GM12878 (cell line): ENCODE measurements around the gene DST. TPM values are rescaled to one million over a fixed set of nuclear protein-coding genes. Genes with fewer than 3 reads are reported as not detected.

ENCODE experiments used
- polyA plus RNA-seq, 11 experiments: library from polyadenylated mRNA; depleted of rRNA in 4 of 11; unstranded in 6 of 11; stranded (reverse) in 5 of 11; fragments of >200 nt; fragmentation: Nextera tagmentation in 4 of 11; fragmentation: Illumina TruSeq in 1 of 11; extraction: Ambion mirVana in 4 of 11; extraction: Trizol in 1 of 11; gene quantifications; 1 replicate in 1 of 11; 2 replicates in 10 of 11; pipeline versions ENCODE4 v1.2.1 to v1.2.3, GENCODE V29; 2011 to 2016; ENCODE audit warnings: inconsistent platforms in 2 of 11, missing spikeins in 2 of 11, low read depth in 1 of 11
- total RNA-seq, 4 experiments: library from RNA; depleted of rRNA in 3 of 4; stranded (reverse); fragments of >200 nt in 3 of 4; fragmentation: Illumina TruSeq in 1 of 4; extraction: Trizol in 1 of 4; gene quantifications; 2 replicates each; pipeline versions ENCODE4 v1.2.1 to v1.2.3, GENCODE V29; 2013 to 2021
- TF ChIP-seq, protein P1 (sequence below): fragments of 450-650 bp; IDR thresholded peaks from 2 replicates; pipeline ENCODE4 v1.6.1; 2017; ENCODE audit warnings: mild to moderate bottlenecking, moderate library complexity
- TF ChIP-seq, protein P2 (sequence below): fragments of 450-650 bp; IDR thresholded peaks from 2 replicates; pipeline ENCODE4 v1.6.1; 2016; ENCODE audit warnings: mild to moderate bottlenecking, moderate library complexity, borderline replicate concordance

Gene DST
- total and polyA plus RNA-seq, 10 of the 15 experiments (the other 5 are each of a cell fraction or from before 2014, with no cell fraction given) = 32.1 to 156 (median 75.0) TPM

DNA sequence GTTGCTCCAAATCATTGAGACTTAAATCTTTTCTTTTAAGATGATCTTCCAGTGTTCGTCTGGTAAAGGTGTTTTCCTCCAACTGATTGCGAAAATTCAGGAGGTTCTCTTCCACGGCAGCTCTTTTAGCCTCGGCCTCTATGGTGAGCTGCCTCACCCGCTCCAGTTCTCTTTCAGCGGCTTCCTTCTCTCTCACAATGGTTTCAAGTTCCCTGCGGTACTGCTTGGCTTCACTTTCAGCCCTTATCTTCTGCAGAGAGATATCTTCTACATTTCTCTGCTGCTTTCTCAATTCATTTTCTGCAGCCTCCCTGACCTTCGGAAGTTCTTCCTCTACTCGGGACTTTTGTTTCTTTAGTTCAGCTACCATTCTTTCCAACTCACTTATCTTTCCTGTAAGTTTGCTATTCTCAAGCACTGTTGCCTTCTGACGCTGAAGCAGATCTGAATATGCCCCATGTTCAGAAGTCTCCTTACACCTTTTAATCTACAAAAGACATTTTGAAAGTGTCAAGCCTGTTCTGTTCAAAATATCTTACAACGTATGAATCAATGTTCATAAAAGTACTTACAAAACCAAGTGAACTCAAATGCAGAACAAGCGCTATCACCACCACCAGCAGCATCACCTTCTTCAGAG is 22.3 kb downstream of the DST start (continued):
- TF ChIP-seq, protein P1, sequence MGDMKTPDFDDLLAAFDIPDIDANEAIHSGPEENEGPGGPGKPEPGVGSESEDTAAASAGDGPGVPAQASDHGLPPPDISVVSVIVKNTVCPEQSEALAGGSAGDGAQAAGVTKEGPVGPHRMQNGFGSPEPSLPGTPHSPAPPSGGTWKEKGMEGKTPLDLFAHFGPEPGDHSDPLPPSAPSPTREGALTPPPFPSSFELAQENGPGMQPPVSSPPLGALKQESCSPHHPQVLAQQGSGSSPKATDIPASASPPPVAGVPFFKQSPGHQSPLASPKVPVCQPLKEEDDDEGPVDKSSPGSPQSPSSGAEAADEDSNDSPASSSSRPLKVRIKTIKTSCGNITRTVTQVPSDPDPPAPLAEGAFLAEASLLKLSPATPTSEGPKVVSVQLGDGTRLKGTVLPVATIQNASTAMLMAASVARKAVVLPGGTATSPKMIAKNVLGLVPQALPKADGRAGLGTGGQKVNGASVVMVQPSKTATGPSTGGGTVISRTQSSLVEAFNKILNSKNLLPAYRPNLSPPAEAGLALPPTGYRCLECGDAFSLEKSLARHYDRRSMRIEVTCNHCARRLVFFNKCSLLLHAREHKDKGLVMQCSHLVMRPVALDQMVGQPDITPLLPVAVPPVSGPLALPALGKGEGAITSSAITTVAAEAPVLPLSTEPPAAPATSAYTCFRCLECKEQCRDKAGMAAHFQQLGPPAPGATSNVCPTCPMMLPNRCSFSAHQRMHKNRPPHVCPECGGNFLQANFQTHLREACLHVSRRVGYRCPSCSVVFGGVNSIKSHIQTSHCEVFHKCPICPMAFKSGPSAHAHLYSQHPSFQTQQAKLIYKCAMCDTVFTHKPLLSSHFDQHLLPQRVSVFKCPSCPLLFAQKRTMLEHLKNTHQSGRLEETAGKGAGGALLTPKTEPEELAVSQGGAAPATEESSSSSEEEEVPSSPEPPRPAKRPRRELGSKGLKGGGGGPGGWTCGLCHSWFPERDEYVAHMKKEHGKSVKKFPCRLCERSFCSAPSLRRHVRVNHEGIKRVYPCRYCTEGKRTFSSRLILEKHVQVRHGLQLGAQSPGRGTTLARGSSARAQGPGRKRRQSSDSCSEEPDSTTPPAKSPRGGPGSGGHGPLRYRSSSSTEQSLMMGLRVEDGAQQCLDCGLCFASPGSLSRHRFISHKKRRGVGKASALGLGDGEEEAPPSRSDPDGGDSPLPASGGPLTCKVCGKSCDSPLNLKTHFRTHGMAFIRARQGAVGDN = no peak
- TF ChIP-seq, protein P2, sequence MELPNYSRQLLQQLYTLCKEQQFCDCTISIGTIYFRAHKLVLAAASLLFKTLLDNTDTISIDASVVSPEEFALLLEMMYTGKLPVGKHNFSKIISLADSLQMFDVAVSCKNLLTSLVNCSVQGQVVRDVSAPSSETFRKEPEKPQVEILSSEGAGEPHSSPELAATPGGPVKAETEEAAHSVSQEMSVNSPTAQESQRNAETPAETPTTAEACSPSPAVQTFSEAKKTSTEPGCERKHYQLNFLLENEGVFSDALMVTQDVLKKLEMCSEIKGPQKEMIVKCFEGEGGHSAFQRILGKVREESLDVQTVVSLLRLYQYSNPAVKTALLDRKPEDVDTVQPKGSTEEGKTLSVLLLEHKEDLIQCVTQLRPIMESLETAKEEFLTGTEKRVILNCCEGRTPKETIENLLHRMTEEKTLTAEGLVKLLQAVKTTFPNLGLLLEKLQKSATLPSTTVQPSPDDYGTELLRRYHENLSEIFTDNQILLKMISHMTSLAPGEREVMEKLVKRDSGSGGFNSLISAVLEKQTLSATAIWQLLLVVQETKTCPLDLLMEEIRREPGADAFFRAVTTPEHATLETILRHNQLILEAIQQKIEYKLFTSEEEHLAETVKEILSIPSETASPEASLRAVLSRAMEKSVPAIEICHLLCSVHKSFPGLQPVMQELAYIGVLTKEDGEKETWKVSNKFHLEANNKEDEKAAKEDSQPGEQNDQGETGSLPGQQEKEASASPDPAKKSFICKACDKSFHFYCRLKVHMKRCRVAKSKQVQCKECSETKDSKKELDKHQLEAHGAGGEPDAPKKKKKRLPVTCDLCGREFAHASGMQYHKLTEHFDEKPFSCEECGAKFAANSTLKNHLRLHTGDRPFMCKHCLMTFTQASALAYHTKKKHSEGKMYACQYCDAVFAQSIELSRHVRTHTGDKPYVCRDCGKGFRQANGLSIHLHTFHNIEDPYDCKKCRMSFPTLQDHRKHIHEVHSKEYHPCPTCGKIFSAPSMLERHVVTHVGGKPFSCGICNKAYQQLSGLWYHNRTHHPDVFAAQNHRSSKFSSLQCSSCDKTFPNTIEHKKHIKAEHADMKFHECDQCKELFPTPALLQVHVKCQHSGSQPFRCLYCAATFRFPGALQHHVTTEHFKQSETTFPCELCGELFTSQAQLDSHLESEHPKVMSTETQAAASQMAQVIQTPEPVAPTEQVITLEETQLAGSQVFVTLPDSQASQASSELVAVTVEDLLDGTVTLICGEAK = no peak
